ENCODE results near the gene MAD2L1. TPM values are rescaled to one million over a fixed set of nuclear protein-coding genes. Genes with fewer than 3 reads are reported as not detected.

The MAD2L1 gene
- total RNA-seq, 1 experiment from 2014 or later: 43.7 TPM

DNA sequence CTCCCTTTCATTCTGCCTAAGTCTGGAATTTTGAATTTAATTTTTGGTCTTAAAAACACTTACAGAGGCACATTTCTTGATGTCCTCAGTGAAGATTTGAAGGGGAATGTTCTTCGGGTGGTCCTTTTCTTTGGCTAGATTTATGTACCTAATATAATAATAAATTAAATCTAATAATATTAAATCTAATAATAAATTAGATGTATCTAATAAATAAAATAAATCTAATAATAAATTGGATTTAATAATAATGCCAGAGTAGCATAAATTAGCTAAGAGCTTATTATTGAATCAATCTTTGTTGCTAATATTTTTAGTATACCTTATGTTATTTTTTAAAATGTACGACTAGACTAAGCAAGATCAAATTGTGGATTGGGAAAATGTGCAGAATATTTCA, 39.8 kb downstream of the MAD2L1 start:
- ChIA-PET POLR2A (no interaction called here), CTCF (no interaction called here)
- H3K27ac ChIP-seq (ENCODE audit: low read length): no peak overlapping the region
- no peaks in the 10 kb centered on the region for H3K27me3 ChIP-seq (ENCODE audit: control insufficient read depth, insufficient read depth, low read length)
- in situ Hi-C loops (cut with HindIII; ENCODE audit: low pct_unique_long_range_greater_than_20kb, low sequenced_read_pairs): no loop called here
- ATAC-seq: no peak
- no peak for DNase-seq (ENCODE audit: low read depth, low spot score)
- BruUV-seq (replicated peaks): no TSS peak
- intact Hi-C loops (cut with micrococcal nuclease; ENCODE audit: unreplicated experiment): no loop called here
- H3K4me1 ChIP-seq (ENCODE audit: control insufficient read depth, insufficient read depth, low read length): no peaks in the 10 kb centered on the region
- no peaks in the 10 kb centered on the region for H3K9me3 ChIP-seq (ENCODE audit: control insufficient read depth, insufficient read depth, low read depth, low read length)
- H3K36me3 ChIP-seq (ENCODE audit: control insufficient read depth, insufficient read depth, low read length): no peaks in the 10 kb centered on the region
- H3K4me3 ChIP-seq (ENCODE audit: low read depth in 2 of 2, low read length in 2 of 2): no peak overlapping the region
- TF ChIP-seq, protein P1, sequence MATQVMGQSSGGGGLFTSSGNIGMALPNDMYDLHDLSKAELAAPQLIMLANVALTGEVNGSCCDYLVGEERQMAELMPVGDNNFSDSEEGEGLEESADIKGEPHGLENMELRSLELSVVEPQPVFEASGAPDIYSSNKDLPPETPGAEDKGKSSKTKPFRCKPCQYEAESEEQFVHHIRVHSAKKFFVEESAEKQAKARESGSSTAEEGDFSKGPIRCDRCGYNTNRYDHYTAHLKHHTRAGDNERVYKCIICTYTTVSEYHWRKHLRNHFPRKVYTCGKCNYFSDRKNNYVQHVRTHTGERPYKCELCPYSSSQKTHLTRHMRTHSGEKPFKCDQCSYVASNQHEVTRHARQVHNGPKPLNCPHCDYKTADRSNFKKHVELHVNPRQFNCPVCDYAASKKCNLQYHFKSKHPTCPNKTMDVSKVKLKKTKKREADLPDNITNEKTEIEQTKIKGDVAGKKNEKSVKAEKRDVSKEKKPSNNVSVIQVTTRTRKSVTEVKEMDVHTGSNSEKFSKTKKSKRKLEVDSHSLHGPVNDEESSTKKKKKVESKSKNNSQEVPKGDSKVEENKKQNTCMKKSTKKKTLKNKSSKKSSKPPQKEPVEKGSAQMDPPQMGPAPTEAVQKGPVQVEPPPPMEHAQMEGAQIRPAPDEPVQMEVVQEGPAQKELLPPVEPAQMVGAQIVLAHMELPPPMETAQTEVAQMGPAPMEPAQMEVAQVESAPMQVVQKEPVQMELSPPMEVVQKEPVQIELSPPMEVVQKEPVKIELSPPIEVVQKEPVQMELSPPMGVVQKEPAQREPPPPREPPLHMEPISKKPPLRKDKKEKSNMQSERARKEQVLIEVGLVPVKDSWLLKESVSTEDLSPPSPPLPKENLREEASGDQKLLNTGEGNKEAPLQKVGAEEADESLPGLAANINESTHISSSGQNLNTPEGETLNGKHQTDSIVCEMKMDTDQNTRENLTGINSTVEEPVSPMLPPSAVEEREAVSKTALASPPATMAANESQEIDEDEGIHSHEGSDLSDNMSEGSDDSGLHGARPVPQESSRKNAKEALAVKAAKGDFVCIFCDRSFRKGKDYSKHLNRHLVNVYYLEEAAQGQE (IDR thresholded peaks at IDR 0.05; ENCODE audit: insufficient read depth in 1 of 2, low read depth in 2 of 2, low read length in 1 of 2): no peak
- TF ChIP-seq TCF7L2 (IDR thresholded peaks at IDR 0.05; ENCODE audit: low read depth, low read length) (no peak), POLR2AphosphoS5 (IDR thresholded peaks at IDR 0.05; ENCODE audit: low read depth, low read length) (no peak), SIN3A (IDR thresholded peaks at IDR 0.05; ENCODE audit: borderline replicate concordance, insufficient read depth, low read depth, low read length) (no peak)
- TF ChIP-seq, protein P2, sequence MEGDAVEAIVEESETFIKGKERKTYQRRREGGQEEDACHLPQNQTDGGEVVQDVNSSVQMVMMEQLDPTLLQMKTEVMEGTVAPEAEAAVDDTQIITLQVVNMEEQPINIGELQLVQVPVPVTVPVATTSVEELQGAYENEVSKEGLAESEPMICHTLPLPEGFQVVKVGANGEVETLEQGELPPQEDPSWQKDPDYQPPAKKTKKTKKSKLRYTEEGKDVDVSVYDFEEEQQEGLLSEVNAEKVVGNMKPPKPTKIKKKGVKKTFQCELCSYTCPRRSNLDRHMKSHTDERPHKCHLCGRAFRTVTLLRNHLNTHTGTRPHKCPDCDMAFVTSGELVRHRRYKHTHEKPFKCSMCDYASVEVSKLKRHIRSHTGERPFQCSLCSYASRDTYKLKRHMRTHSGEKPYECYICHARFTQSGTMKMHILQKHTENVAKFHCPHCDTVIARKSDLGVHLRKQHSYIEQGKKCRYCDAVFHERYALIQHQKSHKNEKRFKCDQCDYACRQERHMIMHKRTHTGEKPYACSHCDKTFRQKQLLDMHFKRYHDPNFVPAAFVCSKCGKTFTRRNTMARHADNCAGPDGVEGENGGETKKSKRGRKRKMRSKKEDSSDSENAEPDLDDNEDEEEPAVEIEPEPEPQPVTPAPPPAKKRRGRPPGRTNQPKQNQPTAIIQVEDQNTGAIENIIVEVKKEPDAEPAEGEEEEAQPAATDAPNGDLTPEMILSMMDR (IDR thresholded peaks at IDR 0.05): no peak

DNA sequence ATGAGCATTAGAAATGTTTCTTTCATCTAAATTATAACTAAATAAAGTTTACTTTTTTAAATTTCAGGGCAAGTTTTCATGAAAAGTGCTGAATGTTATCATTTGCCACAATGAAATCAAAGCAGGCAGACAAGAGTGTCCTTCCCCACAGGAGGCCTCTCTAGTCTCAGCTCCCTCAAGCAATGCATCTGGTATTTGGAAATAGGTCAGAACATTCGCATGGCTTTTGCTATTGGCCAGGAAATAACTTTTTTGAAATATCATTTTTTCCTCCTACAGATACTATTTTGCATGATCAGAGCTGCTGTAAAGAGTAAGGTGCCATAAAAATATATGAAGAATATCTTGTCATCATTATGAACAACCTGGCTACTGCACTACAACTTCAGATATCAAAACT, 41.1 kb downstream of the MAD2L1 start:
- no peaks in the 10 kb centered on the region for H3K27me3 ChIP-seq (ENCODE audit: control insufficient read depth, insufficient read depth, low read length)
- no peak overlapping the region for H3K4me3 ChIP-seq (ENCODE audit: low read depth in 2 of 2, low read length in 2 of 2)
- no TSS peak for BruUV-seq (replicated peaks)
- ATAC-seq (no peak), DNase-seq (ENCODE audit: low read depth, low spot score) (no peak)
- H3K27ac ChIP-seq (ENCODE audit: low read length): no peak overlapping the region
- no peaks in the 10 kb centered on the region for H3K4me1 ChIP-seq (ENCODE audit: control insufficient read depth, insufficient read depth, low read length)
- TF ChIP-seq SIN3A (IDR thresholded peaks at IDR 0.05; ENCODE audit: borderline replicate concordance, insufficient read depth, low read depth, low read length) (no peak), TCF7L2 (IDR thresholded peaks at IDR 0.05; ENCODE audit: low read depth, low read length) (no peak), POLR2AphosphoS5 (IDR thresholded peaks at IDR 0.05; ENCODE audit: low read depth, low read length) (no peak)
- TF ChIP-seq, protein P2 (IDR thresholded peaks at IDR 0.05): no peak
- TF ChIP-seq, protein P1 (IDR thresholded peaks at IDR 0.05; ENCODE audit: insufficient read depth in 1 of 2, low read depth in 2 of 2, low read length in 1 of 2): no peak
- intact Hi-C loops (cut with micrococcal nuclease; ENCODE audit: unreplicated experiment): no loop called here
- ChIA-PET CTCF (interaction anchor here (0.6 kb wide), 1 partner anchor 155 kb away, joined by 6 read pairs; no protein-coding TSS in a partner anchor), POLR2A (no interaction called here)
- in situ Hi-C loops (cut with HindIII; ENCODE audit: low pct_unique_long_range_greater_than_20kb, low sequenced_read_pairs): no loop called here
- H3K9me3 ChIP-seq (ENCODE audit: control insufficient read depth, insufficient read depth, low read depth, low read length): no peaks in the 10 kb centered on the region
- H3K36me3 ChIP-seq (ENCODE audit: control insufficient read depth, insufficient read depth, low read length): no peaks in the 10 kb centered on the region

Measured in Panc1 (cell line).